K562 (cell line): Measurements from ENCODE around the gene ADPRHL1. TPM values are rescaled to one million over a fixed set of nuclear protein-coding genes. Genes with fewer than 3 reads are reported as not detected.

ENCODE experiments used
- AFF4 ChIP-seq: sonication (generic); formaldehyde crosslinking; IDR thresholded peaks from 2 replicates; pipeline ENCODE4 v1.8.0; 2023; ENCODE audit warnings: mild to moderate bottlenecking, missing genetic modification reagents
- E2F6 ChIP-seq, 2 experiments: IDR thresholded peaks; 2 replicates each; pipeline ENCODE4 v1.6.1; 2011; ENCODE audit warnings: borderline replicate concordance in 1 of 2, control low read depth in 1 of 2, low read depth in 1 of 2, low read length in 1 of 2, mild to moderate bottlenecking in 1 of 2, mixed read lengths in 1 of 2, moderate library complexity in 1 of 2; ENCODE audit not compliant: insufficient read depth in 1 of 2, insufficient read length in 1 of 2, poor library complexity in 1 of 2, severe bottlenecking in 1 of 2; ENCODE audit errors: extremely low read depth in 1 of 2
- ESRRA ChIP-seq: fragments of 450-650 bp; IDR thresholded peaks from 2 replicates; pipeline ENCODE4 v1.6.1; 2014; ENCODE audit warnings: low read depth, mild to moderate bottlenecking, moderate library complexity, borderline replicate concordance
- MXI1 ChIP-seq: IDR thresholded peaks from 2 replicates; pipeline ENCODE4 v1.6.1; 2011; ENCODE audit warnings: low read depth, mild to moderate bottlenecking, improper control_type of control experiment, low read length
- POLR2G ChIP-seq: fragments of 200-400 bp; formaldehyde crosslinking; IDR thresholded peaks from 2 replicates; pipeline ENCODE4 v1.6.1; 2017; ENCODE audit warnings: low read depth, mild to moderate bottlenecking, antibody characterized with exemption, low read length, moderate library complexity
- PREB ChIP-seq: sonication (generic); formaldehyde crosslinking; IDR thresholded peaks from 2 replicates; pipeline ENCODE4 v1.8.1; 2023; ENCODE audit warnings: mild to moderate bottlenecking, missing genetic modification reagents
- THAP7 ChIP-seq: fragments of 250-450 bp; sonication (Bioruptor Pico); IDR thresholded peaks from 2 replicates; pipeline ENCODE4 v1.5.0; 2021
- ZNF384 ChIP-seq: IDR thresholded peaks from 2 replicates; pipeline ENCODE4 v1.6.1; 2012; ENCODE audit warnings: low read depth, low read length, improper control_type of control experiment
- ZNF830 ChIP-seq: fragments of 250-450 bp; sonication (Bioruptor Pico); IDR thresholded peaks from 2 replicates; pipeline ENCODE4 v1.5.0; 2021; ENCODE audit warnings: mild to moderate bottlenecking
- polyA plus RNA-seq, 8 experiments: library from polyadenylated mRNA; depleted of rRNA in 4 of 8; stranded (reverse) in 5 of 8; unstranded in 3 of 8; fragments of >200 nt; fragmentation: Nextera tagmentation in 2 of 8; fragmentation: Illumina TruSeq in 1 of 8; extraction: Ambion mirVana in 2 of 8; extraction: Trizol in 1 of 8; gene quantifications; 2 replicates each; pipeline versions ENCODE4 v1.2.1 to v1.2.3, GENCODE V29; 2011 to 2014; ENCODE audit warnings: inconsistent platforms in 1 of 8, missing spikeins in 1 of 8
- total RNA-seq, 7 experiments: library from RNA; depleted of rRNA in 6 of 7; stranded (reverse); fragments of >200 nt in 6 of 7; fragmentation: Illumina TruSeq in 2 of 7; extraction: Trizol in 2 of 7; gene quantifications; 2 replicates each; pipeline versions ENCODE4 v1.2.1 to v1.2.3, GENCODE V29; 2011 to 2021; ENCODE audit warnings: low replicate concordance in 1 of 7

ADPRHL1 gene
- total and polyA plus RNA-seq, 9 of the 15 experiments (the other 6 are each of a cell fraction or from before 2014, with no cell fraction given), result 0.06 to 0.76 (median 0.37) TPM; not detected in 1

- TF ChIP-seq ZNF830 (CRISPR knock-in tag) (0 out of 2 replicates have a peak, but pooled peaks have one; percentile 45), THAP7 (CRISPR knock-in tag) (no peak), AFF4 (CRISPR knock-in tag) (0 out of 2 replicates have a peak, but pooled peaks have one; percentile 55), ZNF384 (no peak), PREB (CRISPR knock-in tag) (0 out of 2 replicates have a peak, but pooled peaks have one; percentile 39), POLR2G (peak; percentile 19; the same call in 1 of the 2 replicates), MXI1 (no peak), ESRRA (no peak), E2F6 (IDR thresholded peaks at IDR 0.05; ENCODE audit: borderline replicate concordance in 1 of 2, extremely low read depth in 1 of 2, insufficient read depth in 1 of 2, insufficient read length in 1 of 2, low read depth in 1 of 2, low read length in 1 of 2, poor library complexity in 1 of 2, severe bottlenecking in 1 of 2) (peak; percentile 13 to 53)
These were observed 4.8 kb downstream of the ADPRHL1 start (continued) for GRCh38 chr13:113448545-113448884.
